Measurements from ENCODE around the gene RINT1.

- TF ChIP-seq CTCF (IDR thresholded peaks at IDR 0.05; ENCODE audit: borderline replicate concordance, extremely low read depth, low read length, poor library complexity, severe bottlenecking) (no peak), EZH2 (IDR thresholded peaks at IDR 0.05; ENCODE audit: borderline replicate concordance, low read depth, low read length, severe bottlenecking) (no peak)
These were observed 1.9 kb upstream of the RINT1 start for GRCh38 chr7:105530126-105530525.

Measured in DND-41 (cell line).